HEK293 (cell line): ENCODE data around the gene SMYD1.

Experiments used
- CTCF ChIA-PET: fragments of 350-600 bp; formaldehyde crosslinking; extraction: SDS; loops from one replicate; lab custom pipeline; 2021; ENCODE audit warnings: antibody characterized with exemption; lab: Yijun Ruan, JAX
- POLR2A ChIA-PET: fragments of 300-600 bp; formaldehyde crosslinking; extraction: SDS; loops from one replicate; lab custom pipeline; 2020; ENCODE audit warnings: antibody characterized with exemption, inconsistent platforms; lab: Yijun Ruan, JAX
- H3K27ac ChIP-seq: fragments of 200-500 bp; sonication (Bioruptor generic); 2 replicates; pipeline ENCODE4 v1.5.1; 2014; ENCODE audit warnings: low read depth, low read length, control low read depth, inconsistent platforms; ENCODE audit errors: extremely low read depth
- H3K36me3 ChIP-seq, 2 experiments: fragments of 200-500 bp in 1 of 2; sonication (Bioruptor generic) in 1 of 2; 1 replicate in 1 of 2; 2 replicates in 1 of 2; pipeline ENCODE4 v1.5.1; 2014 to 2017; ENCODE audit warnings: inconsistent platforms in 2 of 2, low read length in 2 of 2; ENCODE audit not compliant: control insufficient read depth in 2 of 2, insufficient read depth in 1 of 2
- H3K4me1 ChIP-seq: fragments of 200-500 bp; sonication (Bioruptor generic); 2 replicates; pipeline ENCODE4 v1.5.1; 2014; ENCODE audit warnings: mild to moderate bottlenecking, low read length, inconsistent platforms; ENCODE audit not compliant: control insufficient read depth, insufficient read depth
- H3K4me3 ChIP-seq: 2 replicates; pipeline ENCODE4 v1.5.1; 2011; ENCODE audit warnings: low read depth, mild to moderate bottlenecking, control low read depth, low read length, moderate library complexity
- H3K9me3 ChIP-seq: fragments of 200-500 bp; sonication (Bioruptor generic); 2 replicates; pipeline ENCODE4 v1.5.1; 2014; ENCODE audit warnings: low read depth, low read length, inconsistent platforms; ENCODE audit not compliant: control insufficient read depth, insufficient read depth
- MEIS1 ChIP-seq: sonication (generic); formaldehyde crosslinking; IDR thresholded peaks from 2 replicates; pipeline ENCODE4 v1.8.1; 2022; ENCODE audit warnings: missing genetic modification reagents, mild to moderate bottlenecking, borderline replicate concordance
- MYNN ChIP-seq: fragments of 450-650 bp; formaldehyde crosslinking; IDR thresholded peaks from 2 replicates; pipeline ENCODE4 v1.5.1; 2016; ENCODE audit warnings: missing biosample characterization, missing genetic modification characterization, borderline replicate concordance
- YY1 ChIP-seq: fragments of 450-650 bp; formaldehyde crosslinking; IDR thresholded peaks from 2 replicates; pipeline ENCODE4 v1.5.1; 2018; ENCODE audit warnings: missing biosample characterization, missing genetic modification characterization
- ZBTB6 ChIP-seq: fragments of 450-650 bp; formaldehyde crosslinking; IDR thresholded peaks from 2 replicates; pipeline ENCODE4 v1.5.1; 2017; ENCODE audit warnings: missing biosample characterization, missing genetic modification characterization
- ZEB2 ChIP-seq: fragments of 450-650 bp; formaldehyde crosslinking; IDR thresholded peaks from 2 replicates; pipeline ENCODE4 v1.5.1; 2016; ENCODE audit warnings: missing biosample characterization, missing genetic modification characterization
- ZNF10 ChIP-seq: fragments of 450-650 bp; formaldehyde crosslinking; IDR thresholded peaks from 2 replicates; pipeline ENCODE4 v1.5.1; 2017; ENCODE audit warnings: missing biosample characterization, missing genetic modification characterization
- ZNF133 ChIP-seq: fragments of 450-650 bp; formaldehyde crosslinking; IDR thresholded peaks from 2 replicates; pipeline ENCODE4 v1.5.1; 2016; ENCODE audit warnings: missing biosample characterization, missing genetic modification characterization
- ZNF174 ChIP-seq: fragments of 450-650 bp; formaldehyde crosslinking; IDR thresholded peaks from 2 replicates; pipeline ENCODE4 v1.5.0; 2017; ENCODE audit warnings: missing biosample characterization, mild to moderate bottlenecking, missing genetic modification characterization
- ZNF19 ChIP-seq: fragments of 450-650 bp; formaldehyde crosslinking; IDR thresholded peaks from 2 replicates; pipeline ENCODE4; 2016; ENCODE audit warnings: missing biosample characterization, missing genetic modification characterization, low read depth
- ZNF280D ChIP-seq: fragments of 450-650 bp; formaldehyde crosslinking; IDR thresholded peaks from 2 replicates; pipeline ENCODE4 v1.5.1; 2016; ENCODE audit warnings: missing biosample characterization, missing genetic modification characterization
- ZNF292 ChIP-seq: fragments of 450-650 bp; formaldehyde crosslinking; IDR thresholded peaks from 2 replicates; pipeline ENCODE4 v1.5.1; 2016; ENCODE audit warnings: low read depth, missing biosample characterization, missing genetic modification characterization, borderline replicate concordance
- ZNF398 ChIP-seq: fragments of 450-650 bp; formaldehyde crosslinking; IDR thresholded peaks from 2 replicates; pipeline ENCODE4 v1.5.1; 2017; ENCODE audit warnings: missing biosample characterization, missing genetic modification characterization
- ZNF529 ChIP-seq: fragments of 450-650 bp; formaldehyde crosslinking; IDR thresholded peaks from 2 replicates; pipeline ENCODE4 v1.5.1; 2017; ENCODE audit warnings: missing genetic modification characterization, missing biosample characterization; ENCODE audit not compliant: insufficient replicate concordance
- ZNF560 ChIP-seq: fragments of 450-650 bp; formaldehyde crosslinking; IDR thresholded peaks from 2 replicates; pipeline ENCODE4 v1.5.1; 2017; ENCODE audit warnings: missing biosample characterization, missing genetic modification characterization, borderline replicate concordance
- ZNF561 ChIP-seq: fragments of 450-650 bp; IDR thresholded peaks from 2 replicates; pipeline ENCODE4 v1.5.1; 2018; ENCODE audit warnings: missing biosample characterization, missing genetic modification characterization, borderline replicate concordance
- ZNF600 ChIP-seq: fragments of 450-650 bp; formaldehyde crosslinking; IDR thresholded peaks from 2 replicates; pipeline ENCODE4 v1.5.1; 2016; ENCODE audit warnings: missing biosample characterization, missing genetic modification characterization
- ZNF621 ChIP-seq: fragments of 450-650 bp; formaldehyde crosslinking; IDR thresholded peaks from 2 replicates; pipeline ENCODE4 v1.5.1; 2017; ENCODE audit warnings: missing biosample characterization, missing genetic modification characterization
- ZNF777 ChIP-seq: fragments of 450-650 bp; formaldehyde crosslinking; IDR thresholded peaks from 2 replicates; pipeline ENCODE4 v1.5.1; 2017; ENCODE audit warnings: missing biosample characterization, missing genetic modification characterization, borderline replicate concordance
- ZSCAN5A ChIP-seq: fragments of 450-650 bp; formaldehyde crosslinking; IDR thresholded peaks from 2 replicates; pipeline ENCODE4 v1.5.1; 2016; ENCODE audit warnings: missing biosample characterization, missing genetic modification characterization
- TF ChIP-seq, protein P1 (sequence below): fragments of 450-650 bp; formaldehyde crosslinking; IDR thresholded peaks from 2 replicates; pipeline ENCODE4 v1.5.1; 2016; ENCODE audit warnings: missing biosample characterization, missing genetic modification characterization
- TF ChIP-seq, protein P2 (sequence below): fragments of 450-650 bp; formaldehyde crosslinking; IDR thresholded peaks from 2 replicates; pipeline ENCODE4 v1.5.1; 2016; ENCODE audit warnings: missing biosample characterization, missing genetic modification characterization

SMYD1 gene

DNA sequence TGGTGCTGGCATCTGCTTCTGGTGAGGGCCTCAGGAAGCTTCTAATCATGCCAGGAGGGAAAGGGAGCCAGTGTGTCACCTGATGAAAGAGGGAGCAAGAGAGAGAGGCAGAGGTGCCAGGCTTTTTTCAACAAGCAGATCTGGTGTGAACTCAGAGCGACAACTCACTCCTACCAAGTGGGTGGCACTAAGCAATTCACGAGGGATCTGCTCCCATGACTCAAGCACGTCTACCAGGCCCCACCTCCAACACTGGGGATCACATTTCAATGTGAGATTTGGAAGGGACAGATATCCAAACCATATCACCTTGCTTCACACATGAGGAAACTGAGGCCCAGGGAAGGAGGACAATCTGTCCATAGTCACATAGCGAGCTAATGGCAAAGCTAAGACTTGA, 41.2 kb downstream of the SMYD1 start:
- ChIA-PET POLR2A (no interaction called here), CTCF (interaction anchor here (1.4 kb wide), 1 partner anchor 8 kb away, joined by 4 read pairs; no protein-coding TSS in a partner anchor)
- no peak overlapping the region for H3K4me3 ChIP-seq
- no peak overlapping the region for H3K27ac ChIP-seq
- no peaks in the 10 kb centered on the region for H3K36me3 ChIP-seq
- no peaks in the 10 kb centered on the region for H3K9me3 ChIP-seq
- TF ChIP-seq, protein P1, sequence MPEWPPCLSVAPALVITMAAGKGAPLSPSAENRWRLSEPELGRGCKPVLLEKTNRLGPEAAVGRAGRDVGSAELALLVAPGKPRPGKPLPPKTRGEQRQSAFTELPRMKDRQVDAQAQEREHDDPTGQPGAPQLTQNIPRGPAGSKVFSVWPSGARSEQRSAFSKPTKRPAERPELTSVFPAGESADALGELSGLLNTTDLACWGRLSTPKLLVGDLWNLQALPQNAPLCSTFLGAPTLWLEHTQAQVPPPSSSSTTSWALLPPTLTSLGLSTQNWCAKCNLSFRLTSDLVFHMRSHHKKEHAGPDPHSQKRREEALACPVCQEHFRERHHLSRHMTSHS (tag by site-specific recombination) = no peak
- TF ChIP-seq ZNF10 (tag by site-specific recombination) (no peak), ZNF133 (no peak), ZNF398 (tag by site-specific recombination) (no peak), YY1 (tag by site-specific recombination) (no peak), ZNF174 (tag by site-specific recombination) (no peak), ZEB2 (tag by site-specific recombination) (no peak), ZNF280D (tag by site-specific recombination) (no peak), ZNF292 (no peak), ZNF529 (tag by site-specific recombination) (no peak), MEIS1 (no peak), ZNF600 (no peak)
- TF ChIP-seq, protein P2, sequence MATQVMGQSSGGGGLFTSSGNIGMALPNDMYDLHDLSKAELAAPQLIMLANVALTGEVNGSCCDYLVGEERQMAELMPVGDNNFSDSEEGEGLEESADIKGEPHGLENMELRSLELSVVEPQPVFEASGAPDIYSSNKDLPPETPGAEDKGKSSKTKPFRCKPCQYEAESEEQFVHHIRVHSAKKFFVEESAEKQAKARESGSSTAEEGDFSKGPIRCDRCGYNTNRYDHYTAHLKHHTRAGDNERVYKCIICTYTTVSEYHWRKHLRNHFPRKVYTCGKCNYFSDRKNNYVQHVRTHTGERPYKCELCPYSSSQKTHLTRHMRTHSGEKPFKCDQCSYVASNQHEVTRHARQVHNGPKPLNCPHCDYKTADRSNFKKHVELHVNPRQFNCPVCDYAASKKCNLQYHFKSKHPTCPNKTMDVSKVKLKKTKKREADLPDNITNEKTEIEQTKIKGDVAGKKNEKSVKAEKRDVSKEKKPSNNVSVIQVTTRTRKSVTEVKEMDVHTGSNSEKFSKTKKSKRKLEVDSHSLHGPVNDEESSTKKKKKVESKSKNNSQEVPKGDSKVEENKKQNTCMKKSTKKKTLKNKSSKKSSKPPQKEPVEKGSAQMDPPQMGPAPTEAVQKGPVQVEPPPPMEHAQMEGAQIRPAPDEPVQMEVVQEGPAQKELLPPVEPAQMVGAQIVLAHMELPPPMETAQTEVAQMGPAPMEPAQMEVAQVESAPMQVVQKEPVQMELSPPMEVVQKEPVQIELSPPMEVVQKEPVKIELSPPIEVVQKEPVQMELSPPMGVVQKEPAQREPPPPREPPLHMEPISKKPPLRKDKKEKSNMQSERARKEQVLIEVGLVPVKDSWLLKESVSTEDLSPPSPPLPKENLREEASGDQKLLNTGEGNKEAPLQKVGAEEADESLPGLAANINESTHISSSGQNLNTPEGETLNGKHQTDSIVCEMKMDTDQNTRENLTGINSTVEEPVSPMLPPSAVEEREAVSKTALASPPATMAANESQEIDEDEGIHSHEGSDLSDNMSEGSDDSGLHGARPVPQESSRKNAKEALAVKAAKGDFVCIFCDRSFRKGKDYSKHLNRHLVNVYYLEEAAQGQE (tag by site-specific recombination) = no peak
- no peaks in the 10 kb centered on the region for H3K4me1 ChIP-seq

GRCh38 chr2:88110830-88111229, 43.2 kb downstream of the SMYD1 start:
- no peaks in the 10 kb centered on the region for H3K4me1 ChIP-seq
- no peak overlapping the region for H3K27ac ChIP-seq
- no peak overlapping the region for H3K4me3 ChIP-seq
- ChIA-PET CTCF (interaction anchor here (0.6 to 0.7 kb wide), 2 partner anchors 51 to 74 kb away, joined by 3 to 4 read pairs; no protein-coding TSS in a partner anchor), POLR2A (no interaction called here)
- no peaks in the 10 kb centered on the region for H3K9me3 ChIP-seq
- no peaks in the 10 kb centered on the region for H3K36me3 ChIP-seq
- no peak for TF ChIP-seq ZNF19 (tag by site-specific recombination)
- TF ChIP-seq ZSCAN5A = no peak
- no peak for TF ChIP-seq ZNF560 (tag by site-specific recombination)
- no peak for TF ChIP-seq ZNF561 (tag by site-specific recombination)
- no peak for TF ChIP-seq MYNN (tag by site-specific recombination)
- TF ChIP-seq ZBTB6 (tag by site-specific recombination) = no peak
- no peak for TF ChIP-seq ZNF529 (tag by site-specific recombination)
- no peak for TF ChIP-seq ZNF621 (tag by site-specific recombination)
- TF ChIP-seq ZNF398 (tag by site-specific recombination) = no peak
- TF ChIP-seq ZNF777 = no peak
